ENCODE data around the gene SIK3.

SIK3 gene

DNA sequence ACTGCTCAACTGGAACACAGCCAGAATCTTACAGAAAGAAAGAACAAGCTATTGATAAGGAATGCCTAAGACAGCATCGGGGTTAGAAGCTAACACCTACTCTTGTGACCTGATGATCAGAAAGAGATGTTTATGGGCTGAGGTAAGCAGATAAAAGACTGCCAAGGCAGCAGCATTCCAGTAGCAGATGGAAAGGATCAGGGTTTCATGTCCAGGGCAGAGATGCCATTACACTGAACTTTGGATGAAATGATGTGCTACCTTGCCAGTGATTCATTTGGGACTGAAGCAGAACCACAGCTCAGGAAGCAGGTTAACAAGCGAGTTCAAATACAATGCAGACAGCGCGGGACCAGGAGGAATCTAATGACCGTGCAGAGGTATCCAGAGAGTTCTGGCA lies 233.7 kb downstream of the SIK3 start:
- DNase-seq (ENCODE audit: low read depth): no peak

DNA sequence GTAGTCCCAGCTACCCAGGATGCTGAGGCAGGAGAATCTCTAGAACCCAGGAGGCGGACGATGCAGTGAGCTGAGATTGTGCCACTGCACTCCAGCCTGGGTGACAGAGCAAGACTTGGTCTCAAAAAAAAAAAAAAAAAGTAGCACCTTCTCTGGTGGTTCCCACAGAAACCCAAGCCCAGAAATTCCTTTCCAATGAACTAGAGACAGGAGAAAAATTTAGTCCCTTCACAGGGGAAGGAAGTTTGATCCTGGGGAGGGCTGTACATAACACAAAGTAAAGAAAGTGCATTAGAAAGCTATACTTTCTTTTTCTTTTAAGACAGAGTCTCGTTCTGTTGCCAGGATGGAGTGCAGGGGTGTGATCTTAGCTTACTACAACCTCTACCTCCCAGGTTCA lies 235.3 kb downstream of the SIK3 start:
- DNase-seq (ENCODE audit: low read depth): no peak

DNA sequence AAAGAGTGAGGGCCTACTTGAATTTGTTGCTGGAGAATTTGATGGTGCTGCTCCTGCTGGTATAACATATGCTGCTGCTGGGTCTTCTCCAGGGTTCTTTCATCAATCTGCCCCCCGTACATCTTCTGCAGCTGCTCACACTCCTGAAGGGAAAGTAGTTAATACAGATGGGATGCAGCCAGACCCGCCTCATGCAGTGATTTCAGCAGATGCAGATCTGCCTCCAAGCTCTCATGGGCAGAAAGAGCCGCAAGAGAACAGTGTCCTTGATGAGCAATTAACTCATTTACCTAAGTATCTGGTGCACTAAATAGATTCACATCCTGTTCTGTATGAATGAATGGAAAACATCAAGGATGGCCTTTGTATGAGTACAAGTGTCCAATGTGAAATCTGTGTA lies 236.0 kb downstream of the SIK3 start:
- no peak for DNase-seq (ENCODE audit: low read depth)

- no peak for DNase-seq (ENCODE audit: low read depth)
Measured at GRCh38 chr11:116861539-116861938, 236.7 kb downstream of the SIK3 start.

GRCh38 chr11:116860303-116860702 lies 237.9 kb downstream of the SIK3 start:
- no peak for DNase-seq (ENCODE audit: low read depth)

- DNase-seq (ENCODE audit: low read depth): no peak
Measured at GRCh38 chr11:116859175-116859574, 239.1 kb downstream of the SIK3 start.

DNA sequence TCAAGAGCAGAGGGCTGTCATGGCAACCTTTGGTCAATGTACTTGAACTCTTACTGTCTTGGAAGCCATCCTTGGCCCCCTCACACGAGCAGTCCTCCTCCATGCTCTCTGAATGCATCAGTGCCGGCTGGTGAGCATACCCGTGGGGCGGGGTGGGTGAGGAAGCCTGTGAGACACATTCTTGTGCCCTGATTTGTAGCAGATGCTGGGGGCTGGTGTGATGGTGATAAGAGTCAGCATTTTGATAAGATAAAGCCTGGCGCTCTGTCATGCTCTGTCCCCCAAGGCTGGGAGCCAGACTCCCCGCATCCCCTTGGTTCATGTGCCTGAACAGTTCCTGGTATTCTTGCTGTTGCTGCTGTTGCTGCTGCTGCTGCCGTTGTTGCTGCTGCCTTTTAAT lies 240.3 kb downstream of the SIK3 start:
- no peak for DNase-seq (ENCODE audit: low read depth)

DNA sequence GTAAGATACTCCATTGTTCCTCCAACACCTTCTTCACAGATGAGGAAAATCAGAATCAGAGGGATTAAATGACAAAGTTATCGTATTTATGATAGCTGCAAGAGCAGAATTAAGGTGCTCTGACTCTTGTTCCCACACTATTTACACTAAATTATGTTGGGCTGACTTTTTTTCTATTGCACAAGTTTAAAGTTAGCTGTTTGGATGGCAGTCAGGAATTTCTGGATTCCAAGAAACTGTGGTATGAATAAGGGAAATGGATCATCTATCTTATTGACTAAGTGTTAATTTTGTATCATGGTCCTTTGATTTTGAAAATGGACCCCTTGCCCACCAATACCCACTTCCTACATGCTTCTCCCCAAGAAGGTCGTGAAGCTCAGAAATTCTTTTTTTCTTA lies 240.9 kb downstream of the SIK3 start:
- DNase-seq (ENCODE audit: low read depth): no peak

GRCh38 chr11:116856423-116856822 lies 241.8 kb downstream of the SIK3 start:
- DNase-seq (ENCODE audit: low read depth): no peak

DNA sequence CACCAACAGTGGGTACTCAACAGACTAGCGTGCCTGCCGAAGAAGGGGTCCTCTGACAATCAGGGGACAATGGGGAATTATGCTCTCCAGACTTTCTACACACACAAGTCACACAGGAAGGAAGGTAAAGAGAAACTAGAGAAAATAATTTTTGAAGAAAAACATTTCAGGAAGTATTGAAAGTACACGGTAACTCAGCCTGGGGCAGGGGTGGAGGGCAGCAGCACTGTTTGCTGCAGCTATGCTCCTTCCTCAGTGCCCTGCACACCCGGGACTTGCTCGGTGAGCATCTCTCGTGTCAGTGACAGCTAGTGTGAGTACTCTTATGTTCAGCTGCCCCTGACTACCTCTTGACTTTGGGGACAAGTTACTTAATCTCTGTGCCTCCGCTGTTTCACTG lies 242.8 kb downstream of the SIK3 start:
- DNase-seq (ENCODE audit: low read depth): no peak

DNA sequence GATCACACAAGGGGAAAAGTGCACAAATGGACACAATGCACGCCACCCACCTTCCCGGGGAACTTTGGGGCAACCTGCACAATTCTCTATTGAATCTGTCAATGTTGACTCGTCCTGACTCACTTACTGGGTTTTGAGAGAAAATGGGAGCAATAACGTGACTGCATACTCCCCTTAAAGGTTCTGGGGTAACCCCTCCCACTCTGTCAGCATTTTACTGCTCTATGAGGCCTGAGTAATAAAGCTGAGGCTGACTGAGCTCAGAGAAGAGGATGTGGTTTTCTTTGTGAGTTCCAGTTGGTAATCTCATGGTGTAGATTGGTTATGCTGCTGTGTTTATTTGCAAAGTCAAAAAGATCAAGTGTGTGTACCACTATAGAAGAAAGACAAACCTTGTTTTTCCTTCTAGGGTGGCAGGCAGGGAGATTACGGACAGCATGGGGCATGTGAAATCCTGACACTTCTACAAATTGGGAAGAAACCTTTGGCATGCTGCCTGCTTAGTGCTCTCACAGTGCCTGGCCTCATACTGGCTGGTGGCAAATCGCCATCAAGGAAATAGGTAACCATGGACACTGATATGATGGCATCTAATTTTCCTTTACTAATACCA lies 244.7 kb downstream of the SIK3 start:
- DNase-seq (ENCODE audit: low read depth): no peak

DNA sequence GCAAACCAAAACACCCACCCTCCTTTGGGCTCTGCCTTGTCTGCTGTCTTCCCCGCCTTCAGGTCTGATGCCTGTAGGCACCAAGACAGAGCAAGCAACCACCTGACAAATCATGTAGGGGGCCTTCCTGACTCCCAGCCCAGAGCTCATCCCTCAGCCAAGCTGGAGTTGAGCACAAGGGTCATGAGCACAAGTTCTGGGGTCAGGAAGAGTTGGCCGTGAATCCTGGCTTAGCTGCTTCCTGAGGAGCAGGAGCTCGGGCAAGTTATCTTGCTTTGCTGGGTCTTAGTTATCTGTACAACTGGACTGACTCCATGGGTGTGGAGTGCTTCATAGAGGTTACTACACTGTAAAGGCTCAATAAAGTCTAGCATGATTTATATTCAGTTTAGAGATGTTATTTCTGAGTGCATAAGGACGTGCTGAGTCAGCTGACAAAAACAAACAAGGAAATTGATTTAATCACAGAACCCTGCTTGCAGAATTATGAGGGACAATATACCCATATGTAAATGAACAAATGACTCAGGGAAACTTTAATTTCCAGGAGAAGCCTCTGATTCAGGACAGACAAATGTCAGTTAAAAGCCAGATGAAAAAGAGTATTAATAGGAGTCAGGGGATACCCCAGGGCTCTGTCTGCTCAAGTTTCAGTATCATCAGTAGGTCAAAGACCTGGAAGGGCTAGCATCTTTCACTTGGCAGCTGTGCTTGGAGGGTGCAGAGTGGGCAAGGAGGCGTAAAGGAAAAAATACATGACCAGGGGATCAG lies 245.8 kb downstream of the SIK3 start:
- no peak for DNase-seq (ENCODE audit: low read depth)

- no peak for DNase-seq (ENCODE audit: low read depth)
Measured at GRCh38 chr11:116851626-116852025, 246.6 kb downstream of the SIK3 start.

DNA sequence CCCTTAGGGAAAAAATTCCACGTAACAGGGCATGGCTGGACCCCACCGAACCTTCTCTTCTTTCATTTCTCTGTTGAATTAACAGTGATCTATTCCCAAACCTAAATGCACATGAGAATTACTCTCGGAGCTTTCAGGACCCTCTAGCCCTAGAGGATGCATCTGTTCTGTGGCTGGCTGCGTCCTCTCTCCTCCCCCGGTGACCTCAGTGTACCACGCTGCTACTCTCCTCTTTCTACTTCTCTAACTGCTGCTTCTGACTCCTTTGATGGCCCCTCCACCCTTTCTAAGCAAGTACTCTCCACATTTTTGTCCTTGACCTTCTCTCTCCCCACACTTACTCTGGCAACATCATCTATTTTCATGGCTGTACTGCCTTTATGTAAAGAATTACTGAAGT lies 248.7 kb downstream of the SIK3 start:
- no peak for DNase-seq (ENCODE audit: low read depth)

- DNase-seq (ENCODE audit: low read depth): no peak
Measured at GRCh38 chr11:116849060-116849459, 249.2 kb downstream of the SIK3 start.

DNA sequence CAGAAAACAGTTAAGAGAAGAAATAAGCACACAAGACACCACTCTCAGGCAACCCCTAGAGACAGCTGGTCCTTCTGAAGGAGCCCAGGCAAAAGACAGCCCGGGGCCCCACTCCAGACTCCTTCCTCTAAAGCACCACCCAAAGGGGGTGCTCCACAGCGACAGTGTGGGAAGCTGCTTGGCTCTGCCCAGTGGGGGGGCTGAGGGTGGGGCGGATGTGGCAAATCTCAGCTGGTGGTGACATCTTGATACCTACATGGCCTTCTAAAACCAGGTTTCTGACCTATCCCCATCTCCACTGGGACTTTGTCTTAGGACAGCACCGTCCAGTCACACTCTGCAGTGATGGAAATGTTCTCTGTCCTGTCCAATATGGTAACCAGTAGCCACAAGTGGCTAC lies 250.6 kb downstream of the SIK3 start:
- no peak for DNase-seq (ENCODE audit: low read depth)

DNA sequence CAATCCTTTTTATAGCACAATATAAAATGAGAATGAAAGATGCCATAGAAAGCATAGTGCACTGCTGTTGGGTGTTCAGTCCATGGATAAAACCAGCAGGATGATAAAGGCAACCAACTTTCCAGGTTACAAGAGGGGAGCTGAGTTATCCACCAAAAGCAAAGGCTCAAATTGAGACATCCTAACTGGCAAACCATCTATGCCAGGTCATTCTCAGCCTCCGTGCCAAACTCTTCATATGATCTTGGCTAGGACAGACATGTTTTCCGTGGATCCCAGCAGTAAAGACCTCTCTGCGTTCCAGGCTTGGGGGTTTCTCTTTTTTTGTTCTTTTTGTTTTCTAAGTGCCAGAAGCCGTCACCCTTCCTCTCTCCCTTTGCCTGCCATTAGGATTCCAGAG lies 253.5 kb downstream of the SIK3 start:
- DNase-seq (ENCODE audit: low read depth): no peak

DNA sequence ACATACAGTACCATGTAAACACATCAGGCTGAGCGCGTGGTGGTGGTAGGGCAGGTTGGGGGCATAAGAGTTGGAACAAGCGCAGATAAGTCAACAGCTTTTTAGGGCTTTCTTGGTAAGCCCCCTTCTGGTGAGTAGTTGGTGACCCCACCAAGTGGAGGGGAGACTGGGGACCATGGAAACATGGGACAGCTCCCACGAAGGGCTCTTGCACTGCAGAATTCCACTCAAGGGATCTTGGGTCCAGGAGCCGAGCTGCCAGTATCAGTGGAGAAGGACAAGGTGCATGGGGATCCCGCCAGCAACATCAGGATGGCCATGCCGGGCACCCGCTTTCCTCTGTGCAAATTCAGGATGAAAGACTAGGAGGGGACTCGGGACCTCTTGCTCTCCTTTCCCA lies 254.6 kb downstream of the SIK3 start:
- DNase-seq (ENCODE audit: low read depth): no peak

- DNase-seq (ENCODE audit: low read depth): no peak
Measured at GRCh38 chr11:116842909-116843308, 255.3 kb downstream of the SIK3 start.

DNA sequence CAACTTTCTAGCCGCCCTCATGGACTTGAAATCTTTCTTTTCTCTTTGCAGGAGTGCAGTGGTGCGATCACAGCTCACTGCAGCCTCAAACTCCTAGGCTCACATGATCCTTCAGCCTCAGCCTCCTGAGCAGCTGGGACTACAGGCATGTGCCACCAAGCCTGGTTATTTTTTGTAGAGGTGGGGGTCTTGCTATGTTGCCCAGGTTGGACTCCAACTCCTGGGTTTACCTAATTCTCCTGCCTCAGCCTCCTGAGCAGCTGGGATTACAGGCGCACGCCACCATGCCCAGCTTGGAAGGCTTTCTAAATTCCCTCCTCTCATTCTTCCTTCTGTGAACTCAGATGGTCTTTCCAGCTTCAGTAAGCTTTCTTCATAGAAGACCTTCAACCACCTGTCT lies 256.1 kb downstream of the SIK3 start:
- no peak for DNase-seq (ENCODE audit: low read depth)

- no peak for DNase-seq (ENCODE audit: low read depth)
Measured at GRCh38 chr11:116840746-116841296, 257.4 kb downstream of the SIK3 start.

- DNase-seq (ENCODE audit: low read depth): no peak
Measured at GRCh38 chr11:116840224-116840745, 257.9 kb downstream of the SIK3 start.

- no peak for DNase-seq (ENCODE audit: low read depth)
Measured at GRCh38 chr11:116838321-116839084, 259.7 kb downstream of the SIK3 start.

All from fibroblast of the conjunctiva (primary cell).